Esophagus muscularis mucosa (tissue), 4 donors: Measurements from ENCODE around the gene CNOT6.
"Not testable (repeated sequence)": the region's sequence is repeated elsewhere in the genome, so short reads cannot be mapped to it uniquely, and the experiment has no call there.

Experiments used
- EP300 ChIP-seq: sonication (generic); formaldehyde crosslinking; IDR thresholded peaks from one replicate; pipeline ENCODE4 v1.6.1; 2017; ENCODE audit warnings: antibody characterized with exemption
- POLR2A ChIP-seq: fragments of 450-650 bp; IDR thresholded peaks from one replicate; pipeline ENCODE4 v1.6.1; 2017; ENCODE audit warnings: antibody characterized with exemption, moderate library complexity, mild to moderate bottlenecking, low read depth
- POLR2AphosphoS5 ChIP-seq, 2 donors: sonication (generic); formaldehyde crosslinking; IDR thresholded peaks; one replicate each; pipeline ENCODE4 v1.6.1; 2017; ENCODE audit warnings: antibody characterized with exemption in 2 of 2
- TF ChIP-seq, protein P1 (sequence below), 3 experiments: fragments of 200-600 bp in 2 of 3; fragments of 450-650 bp in 1 of 3; sonication (generic) in 2 of 3; IDR thresholded peaks; one replicate each; pipeline ENCODE4 v1.5.1; 2017 to 2019; ENCODE audit warnings: antibody characterized with exemption in 3 of 3, mild to moderate bottlenecking in 2 of 3, moderate library complexity in 1 of 3

DNA sequence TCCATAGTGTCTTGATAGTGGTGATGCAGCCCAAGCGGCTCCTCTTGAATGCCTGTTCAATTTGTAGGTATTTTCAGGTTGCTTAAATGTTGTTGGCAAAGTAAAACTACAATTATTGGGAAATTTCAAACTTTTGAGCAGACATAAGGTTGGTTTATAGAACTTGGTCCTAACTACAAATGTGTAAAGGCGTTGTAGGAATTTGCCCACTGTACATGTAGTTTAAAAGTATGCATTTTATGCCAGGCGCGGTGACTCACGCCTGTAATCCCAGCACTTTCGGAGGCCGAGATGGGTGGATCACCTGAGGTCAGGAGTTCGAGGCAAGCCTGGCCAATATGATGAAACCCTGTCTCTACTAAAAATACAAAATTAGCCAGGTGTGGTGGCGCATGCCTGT is 2.6 kb downstream of the CNOT6 start:
- TF ChIP-seq, protein P1, sequence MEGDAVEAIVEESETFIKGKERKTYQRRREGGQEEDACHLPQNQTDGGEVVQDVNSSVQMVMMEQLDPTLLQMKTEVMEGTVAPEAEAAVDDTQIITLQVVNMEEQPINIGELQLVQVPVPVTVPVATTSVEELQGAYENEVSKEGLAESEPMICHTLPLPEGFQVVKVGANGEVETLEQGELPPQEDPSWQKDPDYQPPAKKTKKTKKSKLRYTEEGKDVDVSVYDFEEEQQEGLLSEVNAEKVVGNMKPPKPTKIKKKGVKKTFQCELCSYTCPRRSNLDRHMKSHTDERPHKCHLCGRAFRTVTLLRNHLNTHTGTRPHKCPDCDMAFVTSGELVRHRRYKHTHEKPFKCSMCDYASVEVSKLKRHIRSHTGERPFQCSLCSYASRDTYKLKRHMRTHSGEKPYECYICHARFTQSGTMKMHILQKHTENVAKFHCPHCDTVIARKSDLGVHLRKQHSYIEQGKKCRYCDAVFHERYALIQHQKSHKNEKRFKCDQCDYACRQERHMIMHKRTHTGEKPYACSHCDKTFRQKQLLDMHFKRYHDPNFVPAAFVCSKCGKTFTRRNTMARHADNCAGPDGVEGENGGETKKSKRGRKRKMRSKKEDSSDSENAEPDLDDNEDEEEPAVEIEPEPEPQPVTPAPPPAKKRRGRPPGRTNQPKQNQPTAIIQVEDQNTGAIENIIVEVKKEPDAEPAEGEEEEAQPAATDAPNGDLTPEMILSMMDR (IDR thresholded peaks at IDR 0.05) = not testable (repeated sequence)
- not testable (repeated sequence) for TF ChIP-seq EP300; POLR2AphosphoS5 (IDR thresholded peaks at IDR 0.05); POLR2A
